ENCODE results near the gene KRT20. TPM values are rescaled to one million over a fixed set of nuclear protein-coding genes. Genes with fewer than 3 reads are reported as not detected.

Gene KRT20
- total RNA-seq, 1 experiment from 2014 or later, result not detected

- Histone ChIP-seq H3K27ac (ENCODE audit: low read depth, low read length, poor library complexity, severe bottlenecking) (no peak overlapping the region), H3K4me1 (ENCODE audit: insufficient read depth, low read length, poor library complexity, severe bottlenecking) (no peaks in the 10 kb centered on the region), H3K9me3 (ENCODE audit: low read depth, low read length, poor library complexity, severe bottlenecking) (no peaks in the 10 kb centered on the region), H3K27me3 (replicated peaks; ENCODE audit: insufficient read depth, low read depth, low read length, poor library complexity) (no peaks in the 10 kb centered on the region), H3K4me3 (ENCODE audit: low read depth, low read length, poor library complexity, severe bottlenecking) (no peak overlapping the region), H3K36me3 (ENCODE audit: insufficient read depth, low read length, poor library complexity, severe bottlenecking) (no peaks in the 10 kb centered on the region)
- TF ChIP-seq EZH2 (IDR thresholded peaks at IDR 0.05; ENCODE audit: borderline replicate concordance, low read depth, low read length, poor library complexity, severe bottlenecking), result no peak
- TF ChIP-seq, protein P1, sequence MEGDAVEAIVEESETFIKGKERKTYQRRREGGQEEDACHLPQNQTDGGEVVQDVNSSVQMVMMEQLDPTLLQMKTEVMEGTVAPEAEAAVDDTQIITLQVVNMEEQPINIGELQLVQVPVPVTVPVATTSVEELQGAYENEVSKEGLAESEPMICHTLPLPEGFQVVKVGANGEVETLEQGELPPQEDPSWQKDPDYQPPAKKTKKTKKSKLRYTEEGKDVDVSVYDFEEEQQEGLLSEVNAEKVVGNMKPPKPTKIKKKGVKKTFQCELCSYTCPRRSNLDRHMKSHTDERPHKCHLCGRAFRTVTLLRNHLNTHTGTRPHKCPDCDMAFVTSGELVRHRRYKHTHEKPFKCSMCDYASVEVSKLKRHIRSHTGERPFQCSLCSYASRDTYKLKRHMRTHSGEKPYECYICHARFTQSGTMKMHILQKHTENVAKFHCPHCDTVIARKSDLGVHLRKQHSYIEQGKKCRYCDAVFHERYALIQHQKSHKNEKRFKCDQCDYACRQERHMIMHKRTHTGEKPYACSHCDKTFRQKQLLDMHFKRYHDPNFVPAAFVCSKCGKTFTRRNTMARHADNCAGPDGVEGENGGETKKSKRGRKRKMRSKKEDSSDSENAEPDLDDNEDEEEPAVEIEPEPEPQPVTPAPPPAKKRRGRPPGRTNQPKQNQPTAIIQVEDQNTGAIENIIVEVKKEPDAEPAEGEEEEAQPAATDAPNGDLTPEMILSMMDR (conservative IDR thresholded peaks at IDR 0.05; ENCODE audit: low read depth, low read length), result no peak
- CTCF ChIA-PET, result no interaction called here
- no TSS peak for BruUV-seq (replicated peaks)
- intact Hi-C loops (cut with micrococcal nuclease; ENCODE audit: unreplicated experiment), result no loop called here
- POLR2A ChIA-PET (ENCODE audit: low non-redundant PET), result interaction anchor here (0.6 kb wide), 1 partner anchor 724 kb away, joined by 11 read pairs; no protein-coding TSS in a partner anchor
- no peak for DNase-seq (ENCODE audit: low spot score)
Observed at GRCh38 chr17:40843242-40843641, 41.8 kb downstream of the KRT20 start.

- no peak for DNase-seq (ENCODE audit: low spot score)
- no TSS peak for BruUV-seq (replicated peaks)
- no peak overlapping the region for H3K27ac ChIP-seq (ENCODE audit: low read depth, low read length, poor library complexity, severe bottlenecking)
- intact Hi-C loops (cut with micrococcal nuclease; ENCODE audit: unreplicated experiment), result no loop called here
- H3K36me3 ChIP-seq (ENCODE audit: insufficient read depth, low read length, poor library complexity, severe bottlenecking), result no peaks in the 10 kb centered on the region
- H3K27me3 ChIP-seq (replicated peaks; ENCODE audit: insufficient read depth, low read depth, low read length, poor library complexity), result no peaks in the 10 kb centered on the region
- H3K4me3 ChIP-seq (ENCODE audit: low read depth, low read length, poor library complexity, severe bottlenecking), result no peak overlapping the region
- ChIA-PET CTCF (no interaction called here), POLR2A (ENCODE audit: low non-redundant PET) (no interaction called here)
- TF ChIP-seq EZH2 (IDR thresholded peaks at IDR 0.05; ENCODE audit: borderline replicate concordance, low read depth, low read length, poor library complexity, severe bottlenecking), result no peak
- TF ChIP-seq, protein P1 (conservative IDR thresholded peaks at IDR 0.05; ENCODE audit: low read depth, low read length), result no peak
- H3K4me1 ChIP-seq (ENCODE audit: insufficient read depth, low read length, poor library complexity, severe bottlenecking), result no peaks in the 10 kb centered on the region
- no peaks in the 10 kb centered on the region for H3K9me3 ChIP-seq (ENCODE audit: low read depth, low read length, poor library complexity, severe bottlenecking)
Observed at GRCh38 chr17:40841246-40841645, 43.8 kb downstream of the KRT20 start.

- no peak overlapping the region for H3K27ac ChIP-seq (ENCODE audit: low read depth, low read length, poor library complexity, severe bottlenecking)
- no peaks in the 10 kb centered on the region for H3K27me3 ChIP-seq (replicated peaks; ENCODE audit: insufficient read depth, low read depth, low read length, poor library complexity)
- no TSS peak for BruUV-seq (replicated peaks)
- no peaks in the 10 kb centered on the region for H3K36me3 ChIP-seq (ENCODE audit: insufficient read depth, low read length, poor library complexity, severe bottlenecking)
- intact Hi-C loops (cut with micrococcal nuclease; ENCODE audit: unreplicated experiment), result no loop called here
- no peaks in the 10 kb centered on the region for H3K9me3 ChIP-seq (ENCODE audit: low read depth, low read length, poor library complexity, severe bottlenecking)
- POLR2A ChIA-PET (ENCODE audit: low non-redundant PET), result interaction anchor here (0.7 kb wide), 1 partner anchor 1116 kb away, joined by 3 read pairs; no protein-coding TSS in a partner anchor
- H3K4me3 ChIP-seq (ENCODE audit: low read depth, low read length, poor library complexity, severe bottlenecking), result no peak overlapping the region
- CTCF ChIA-PET, result no interaction called here
- TF ChIP-seq, protein P1 (conservative IDR thresholded peaks at IDR 0.05; ENCODE audit: low read depth, low read length), result no peak
- TF ChIP-seq EZH2 (IDR thresholded peaks at IDR 0.05; ENCODE audit: borderline replicate concordance, low read depth, low read length, poor library complexity, severe bottlenecking), result no peak
- H3K4me1 ChIP-seq (ENCODE audit: insufficient read depth, low read length, poor library complexity, severe bottlenecking), result no peaks in the 10 kb centered on the region
- DNase-seq (ENCODE audit: low spot score), result no peak
Observed at GRCh38 chr17:40839194-40839593, 45.8 kb downstream of the KRT20 start.
